Osteoblast (primary cell): ENCODE data around the gene CLDN14. TPM values are rescaled to one million over a fixed set of nuclear protein-coding genes. Genes with fewer than 3 reads are reported as not detected.

ENCODE experiments used
- DNase-seq: peaks from one replicate; pipeline ENCODE4 v3.0.0; 2011; ENCODE audit warnings: low spot score, mixed read lengths; ENCODE audit not compliant: insufficient read length; ENCODE audit errors: missing footprints
- H2AFZ ChIP-seq: 2 replicates; pipeline ENCODE4 v1.6.0; 2011; ENCODE audit warnings: mild to moderate bottlenecking, low read length
- H3K27ac ChIP-seq: 2 replicates; pipeline ENCODE4 v1.5.1; 2011; ENCODE audit warnings: mild to moderate bottlenecking, low read depth, low read length, moderate library complexity
- H3K27me3 ChIP-seq: 2 replicates; pipeline ENCODE4 v1.6.0; 2012; ENCODE audit warnings: mild to moderate bottlenecking, control low read depth, inconsistent platforms, low read length, moderate library complexity; ENCODE audit not compliant: insufficient read depth
- H3K36me3 ChIP-seq: 2 replicates; pipeline ENCODE4 v1.5.1; 2011; ENCODE audit warnings: mild to moderate bottlenecking, low read length, control low read depth, moderate library complexity; ENCODE audit not compliant: insufficient read depth
- H3K4me1 ChIP-seq: 2 replicates; pipeline ENCODE4 v1.5.1; 2011; ENCODE audit warnings: mild to moderate bottlenecking, low read length, control low read depth, moderate library complexity; ENCODE audit not compliant: insufficient read depth
- H3K4me2 ChIP-seq: 2 replicates; pipeline ENCODE4 v1.6.0; 2011; ENCODE audit warnings: mild to moderate bottlenecking, low read length; ENCODE audit not compliant: insufficient read depth
- H3K4me3 ChIP-seq: fragments of 200-600 bp; sonication (generic); 3 replicates; pipeline ENCODE4 v1.5.1; 2012; ENCODE audit warnings: mild to moderate bottlenecking, low read length, inconsistent platforms; ENCODE audit not compliant: insufficient read depth
- H3K79me2 ChIP-seq: 2 replicates; pipeline ENCODE4 v1.6.0; 2012; ENCODE audit warnings: mild to moderate bottlenecking, low read length, control low read depth, inconsistent platforms; ENCODE audit not compliant: insufficient read depth
- H3K9me3 ChIP-seq: 2 replicates; pipeline ENCODE4 v1.5.1; 2011; ENCODE audit warnings: low read depth, low read length, control low read depth
- H4K20me1 ChIP-seq: 2 replicates; pipeline ENCODE4 v1.6.0; 2012; ENCODE audit warnings: mild to moderate bottlenecking, low read length, control low read depth; ENCODE audit not compliant: insufficient read depth
- total RNA-seq: library from RNA; depleted of rRNA; stranded (reverse); fragments of >200 nt; gene quantifications from 2 replicates; pipeline ENCODE4 v1.2.3, GENCODE V29; 2012
- TF ChIP-seq, protein P1 (sequence below): IDR thresholded peaks from 2 replicates; pipeline ENCODE4 v1.5.1; 2011; ENCODE audit warnings: mild to moderate bottlenecking, low read depth, low read length, moderate library complexity; ENCODE audit errors: extremely low read depth

CLDN14 gene
- total RNA-seq, 1 donor = 0.36 TPM

DNA sequence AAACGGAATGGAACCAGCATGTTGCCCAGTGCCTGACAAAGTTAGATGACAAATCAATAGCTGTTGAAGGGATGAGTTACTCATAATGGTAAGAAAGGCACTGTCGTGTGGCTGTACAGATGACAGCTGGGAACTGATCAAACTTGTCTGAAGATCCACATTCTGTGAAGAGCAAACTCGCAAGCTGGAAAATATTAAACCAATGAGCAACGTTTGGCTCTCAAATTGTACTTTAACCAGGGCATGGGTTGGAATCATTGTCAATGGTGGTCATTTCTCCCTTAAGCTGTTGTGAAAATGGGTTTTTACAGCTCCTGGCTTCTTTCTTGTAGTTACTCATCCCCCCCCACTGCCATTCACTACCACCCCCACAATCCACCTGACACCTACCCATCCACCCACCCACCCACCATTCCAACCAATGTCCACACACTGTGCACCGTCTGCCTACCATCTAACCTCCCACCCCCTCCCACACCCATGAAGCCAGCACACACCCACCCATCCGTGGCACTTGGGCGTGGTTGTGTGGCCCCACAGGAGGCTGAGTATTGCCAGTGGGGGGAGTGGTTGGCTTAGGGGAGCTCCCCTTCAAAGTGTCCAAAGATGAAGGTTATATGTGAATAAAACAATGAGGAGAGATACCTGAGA is 46.7 kb downstream of the CLDN14 start:
- TF ChIP-seq, protein P1, sequence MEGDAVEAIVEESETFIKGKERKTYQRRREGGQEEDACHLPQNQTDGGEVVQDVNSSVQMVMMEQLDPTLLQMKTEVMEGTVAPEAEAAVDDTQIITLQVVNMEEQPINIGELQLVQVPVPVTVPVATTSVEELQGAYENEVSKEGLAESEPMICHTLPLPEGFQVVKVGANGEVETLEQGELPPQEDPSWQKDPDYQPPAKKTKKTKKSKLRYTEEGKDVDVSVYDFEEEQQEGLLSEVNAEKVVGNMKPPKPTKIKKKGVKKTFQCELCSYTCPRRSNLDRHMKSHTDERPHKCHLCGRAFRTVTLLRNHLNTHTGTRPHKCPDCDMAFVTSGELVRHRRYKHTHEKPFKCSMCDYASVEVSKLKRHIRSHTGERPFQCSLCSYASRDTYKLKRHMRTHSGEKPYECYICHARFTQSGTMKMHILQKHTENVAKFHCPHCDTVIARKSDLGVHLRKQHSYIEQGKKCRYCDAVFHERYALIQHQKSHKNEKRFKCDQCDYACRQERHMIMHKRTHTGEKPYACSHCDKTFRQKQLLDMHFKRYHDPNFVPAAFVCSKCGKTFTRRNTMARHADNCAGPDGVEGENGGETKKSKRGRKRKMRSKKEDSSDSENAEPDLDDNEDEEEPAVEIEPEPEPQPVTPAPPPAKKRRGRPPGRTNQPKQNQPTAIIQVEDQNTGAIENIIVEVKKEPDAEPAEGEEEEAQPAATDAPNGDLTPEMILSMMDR = no peak
- H3K27ac ChIP-seq = no peak overlapping the region
- no peak overlapping the region for H3K4me2 ChIP-seq
- peaks cover 37% of the 10 kb centered on the region for H3K4me1 ChIP-seq
- no peak overlapping the region for H2AFZ ChIP-seq
- H3K36me3 ChIP-seq = no peaks in the 10 kb centered on the region
- DNase-seq = no peak
- H3K79me2 ChIP-seq = peaks cover 7% of the 10 kb centered on the region
- H3K27me3 ChIP-seq = no peaks in the 10 kb centered on the region
- no peaks in the 10 kb centered on the region for H4K20me1 ChIP-seq
- H3K9me3 ChIP-seq = no peaks in the 10 kb centered on the region
- no peak overlapping the region for H3K4me3 ChIP-seq

DNA sequence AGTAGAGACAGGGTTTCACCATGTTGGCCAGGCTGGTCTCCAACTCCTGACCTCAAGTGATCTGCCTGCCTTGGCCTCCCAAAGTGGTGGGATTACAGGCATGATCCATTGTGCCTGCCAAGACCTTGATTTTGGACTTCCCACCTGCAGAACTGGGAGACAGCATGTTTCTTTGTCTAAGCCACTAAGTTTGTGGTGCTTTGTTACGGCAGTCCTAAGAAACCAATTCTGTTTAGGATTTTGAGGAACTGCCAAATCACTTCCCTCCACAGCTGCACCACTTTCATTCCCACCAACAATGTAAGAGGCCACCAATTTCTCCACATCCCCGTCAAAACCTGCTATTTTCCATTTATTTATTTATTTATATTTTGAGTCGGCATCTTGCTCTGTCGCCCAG is 48.7 kb downstream of the CLDN14 start:
- Histone ChIP-seq H4K20me1 (no peaks in the 10 kb centered on the region), H3K79me2 (peaks cover 7% of the 10 kb centered on the region), H3K27me3 (no peaks in the 10 kb centered on the region), H3K4me1 (peaks cover 24% of the 10 kb centered on the region), H3K4me3 (no peak overlapping the region), H3K36me3 (no peaks in the 10 kb centered on the region), H3K27ac (peak overlapping the region; percentile 92), H2AFZ (no peak overlapping the region), H3K9me3 (no peaks in the 10 kb centered on the region), H3K4me2 (peak overlapping the region; percentile 79)
- no peak for DNase-seq
- TF ChIP-seq, protein P1 = no peak

DNA sequence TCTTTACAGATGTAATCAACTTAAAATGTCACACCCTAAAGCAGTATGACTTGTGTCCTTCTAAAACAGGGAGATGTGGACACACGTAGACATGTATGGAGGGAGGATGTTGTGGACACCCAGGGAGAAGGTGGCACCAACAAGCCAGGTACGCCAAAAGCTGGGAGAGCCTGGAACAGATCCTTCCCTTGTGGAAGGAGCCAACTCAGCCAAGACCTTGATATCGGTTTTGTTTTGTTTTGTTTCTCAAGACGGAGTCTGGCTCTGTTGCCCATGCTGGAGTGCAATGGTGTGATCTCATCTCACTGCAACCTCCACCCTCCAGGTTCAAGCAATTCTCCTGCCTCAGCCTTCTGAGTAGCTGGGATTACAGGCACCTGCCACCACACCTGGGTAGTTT is 49.1 kb downstream of the CLDN14 start:
- peak overlapping the region; percentile 92 for H3K27ac ChIP-seq
- H3K79me2 ChIP-seq = peaks cover 7% of the 10 kb centered on the region
- peak overlapping the region; percentile 79 for H3K4me2 ChIP-seq
- H3K4me1 ChIP-seq = peaks cover 25% of the 10 kb centered on the region
- DNase-seq = no peak
- no peaks in the 10 kb centered on the region for H4K20me1 ChIP-seq
- TF ChIP-seq, protein P1 = no peak
- no peaks in the 10 kb centered on the region for H3K27me3 ChIP-seq
- H2AFZ ChIP-seq = no peak overlapping the region
- H3K9me3 ChIP-seq = no peaks in the 10 kb centered on the region
- peak overlapping the region; percentile 61 for H3K4me3 ChIP-seq
- no peaks in the 10 kb centered on the region for H3K36me3 ChIP-seq

DNA sequence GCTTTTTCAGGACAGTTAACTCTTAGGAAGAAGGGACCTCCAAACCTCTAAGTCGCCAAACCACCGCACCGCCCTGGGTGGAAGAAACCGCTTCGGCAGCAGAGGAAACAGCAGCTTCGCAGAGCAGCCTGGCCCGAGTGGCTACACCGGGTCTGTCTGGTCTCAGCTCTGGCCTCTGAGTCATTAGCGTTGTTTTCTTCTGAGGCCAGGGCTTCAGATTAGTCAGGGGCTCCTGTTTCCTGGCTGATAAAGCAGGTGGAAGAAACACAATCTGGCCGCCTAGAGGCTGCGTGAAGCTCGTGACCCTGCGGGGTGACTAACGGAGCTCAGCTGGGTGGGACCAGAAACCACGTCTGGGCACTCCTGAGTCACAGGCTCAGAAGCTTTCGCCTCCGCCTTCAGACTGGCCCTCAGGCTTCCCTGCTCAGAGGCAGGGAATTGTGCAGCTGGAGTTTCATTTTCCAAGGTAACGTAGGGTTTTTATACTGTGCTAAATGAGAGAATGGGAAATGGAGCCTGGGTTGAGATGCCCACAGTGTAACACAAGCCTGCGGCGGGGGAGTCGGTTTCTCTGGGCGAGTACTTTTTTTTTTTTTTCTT is 49.9 kb downstream of the CLDN14 start:
- Histone ChIP-seq H3K79me2 (peaks cover 7% of the 10 kb centered on the region), H3K4me3 (peak overlapping the region; percentile 61)

More for the DNA sequence above, 49.9 kb downstream of the CLDN14 start:
- Histone ChIP-seq H3K4me1 (peaks cover 33% of the 10 kb centered on the region), H3K27me3 (no peaks in the 10 kb centered on the region), H3K27ac (peak overlapping the region; percentile 92), H4K20me1 (no peaks in the 10 kb centered on the region), H3K9me3 (no peaks in the 10 kb centered on the region), H3K36me3 (no peaks in the 10 kb centered on the region), H2AFZ (peak overlapping the region; percentile 77), H3K4me2 (peak overlapping the region; percentile 79)
- DNase-seq = peak; percentile 97
- TF ChIP-seq, protein P1 = no peak
